Trophoblast cell (in vitro differentiated cells and primary cell): ENCODE data around the gene BMPER.

Source experiments
- DNase-seq, 2 donors: peaks; one replicate each; pipeline ENCODE4 v3.0.0-alpha.2; 2016
- H2AFZ ChIP-seq: 2 replicates; pipeline ENCODE4 v1.6.1; 2013; ENCODE audit warnings: low read length, moderate library complexity, mild to moderate bottlenecking; ENCODE audit not compliant: insufficient read depth, poor library complexity
- H2AK5ac ChIP-seq: 2 replicates; pipeline ENCODE4 v1.6.1; 2013; ENCODE audit warnings: mild to moderate bottlenecking, low read length
- H2BK120ac ChIP-seq: 2 replicates; pipeline ENCODE4 v1.6.1; 2013; ENCODE audit warnings: low read length, mild to moderate bottlenecking, moderate library complexity; ENCODE audit not compliant: insufficient read depth, poor library complexity
- H2BK12ac ChIP-seq: 2 replicates; pipeline ENCODE4 v1.6.1; 2013; ENCODE audit warnings: mild to moderate bottlenecking, low read length, moderate library complexity
- H2BK5ac ChIP-seq: 2 replicates; pipeline ENCODE4 v1.6.1; 2013; ENCODE audit warnings: low read length, low read depth, moderate library complexity, mild to moderate bottlenecking; ENCODE audit not compliant: poor library complexity
- H3K14ac ChIP-seq: 2 replicates; pipeline ENCODE4 v1.6.1; 2013; ENCODE audit warnings: mild to moderate bottlenecking, low read length
- H3K18ac ChIP-seq: 2 replicates; pipeline ENCODE4 v1.6.1; 2013; ENCODE audit warnings: mild to moderate bottlenecking, low read length
- H3K23ac ChIP-seq: 2 replicates; pipeline ENCODE4 v1.6.1; 2013; ENCODE audit warnings: low read length
- H3K27ac ChIP-seq: 2 replicates; pipeline ENCODE4 v1.5.1; 2013; ENCODE audit warnings: low read depth, mild to moderate bottlenecking, inconsistent platforms, low read length, moderate library complexity
- H3K27me3 ChIP-seq: 2 replicates; pipeline ENCODE4 v1.6.1; 2013; ENCODE audit warnings: inconsistent platforms, mild to moderate bottlenecking, low read length, moderate library complexity; ENCODE audit not compliant: insufficient read depth
- H3K36me3 ChIP-seq, 2 experiments: 1 replicate in 1 of 2; 2 replicates in 1 of 2; pipeline ENCODE4 v1.6.1; 2013; ENCODE audit warnings: low read length in 2 of 2, mild to moderate bottlenecking in 2 of 2, moderate library complexity in 1 of 2; ENCODE audit not compliant: insufficient read depth in 2 of 2, control insufficient read depth in 1 of 2
- H3K4ac ChIP-seq: 2 replicates; pipeline ENCODE4 v1.6.1; 2013; ENCODE audit warnings: low read depth, mild to moderate bottlenecking, low read length, moderate library complexity
- H3K4me1 ChIP-seq, 2 experiments: 1 replicate in 1 of 2; 2 replicates in 1 of 2; pipeline ENCODE4 v1.6.1; 2013; ENCODE audit warnings: low read length in 2 of 2, mild to moderate bottlenecking in 2 of 2, moderate library complexity in 1 of 2; ENCODE audit not compliant: insufficient read depth in 2 of 2, control insufficient read depth in 1 of 2
- H3K4me2 ChIP-seq: 2 replicates; pipeline ENCODE4 v1.6.1; 2013; ENCODE audit warnings: inconsistent platforms, mild to moderate bottlenecking, low read length, moderate library complexity
- H3K4me3 ChIP-seq: 2 replicates; pipeline ENCODE4 v1.5.1; 2013; ENCODE audit warnings: mild to moderate bottlenecking, low read depth, low read length, inconsistent platforms
- H3K79me1 ChIP-seq: one replicate; pipeline ENCODE4 v1.6.1; 2013; ENCODE audit warnings: low read length
- H3K79me2 ChIP-seq: 2 replicates; pipeline ENCODE4 v1.6.1; 2013; ENCODE audit warnings: low read length, mild to moderate bottlenecking; ENCODE audit not compliant: control insufficient read depth, insufficient read depth, poor library complexity
- H3K9ac ChIP-seq: 2 replicates; pipeline ENCODE4 v1.6.1; 2013; ENCODE audit warnings: mild to moderate bottlenecking, low read length
- H3K9me3 ChIP-seq: 2 replicates; pipeline ENCODE4 v1.6.1; 2013; ENCODE audit warnings: low read depth, mild to moderate bottlenecking, control low read depth, inconsistent platforms, low read length; ENCODE audit not compliant: insufficient read depth
- H4K12ac ChIP-seq: 2 replicates; pipeline ENCODE4 v1.6.1; 2013; ENCODE audit warnings: low read depth, mild to moderate bottlenecking, low read length, moderate library complexity
- H4K8ac ChIP-seq: 2 replicates; pipeline ENCODE4 v1.6.1; 2013; ENCODE audit warnings: low read depth, mild to moderate bottlenecking, low read length, moderate library complexity
- H4K91ac ChIP-seq: one replicate; pipeline ENCODE4 v1.6.1; 2013; ENCODE audit warnings: low read depth, mild to moderate bottlenecking, low read length, moderate library complexity
- WGBS: extraction: QIAGEN DNeasy Blood & Tissue Kit; methylation state at CpG from one replicate; pipeline ENCODE4 v1.1.7; 2013; ENCODE audit warnings: missing lambda C conversion rate; ENCODE audit not compliant: insufficient read length, insufficient coverage; ENCODE audit errors: extremely low coverage; 5-methylcytosine and 5-hydroxymethylcytosine counted together

Gene BMPER

DNA sequence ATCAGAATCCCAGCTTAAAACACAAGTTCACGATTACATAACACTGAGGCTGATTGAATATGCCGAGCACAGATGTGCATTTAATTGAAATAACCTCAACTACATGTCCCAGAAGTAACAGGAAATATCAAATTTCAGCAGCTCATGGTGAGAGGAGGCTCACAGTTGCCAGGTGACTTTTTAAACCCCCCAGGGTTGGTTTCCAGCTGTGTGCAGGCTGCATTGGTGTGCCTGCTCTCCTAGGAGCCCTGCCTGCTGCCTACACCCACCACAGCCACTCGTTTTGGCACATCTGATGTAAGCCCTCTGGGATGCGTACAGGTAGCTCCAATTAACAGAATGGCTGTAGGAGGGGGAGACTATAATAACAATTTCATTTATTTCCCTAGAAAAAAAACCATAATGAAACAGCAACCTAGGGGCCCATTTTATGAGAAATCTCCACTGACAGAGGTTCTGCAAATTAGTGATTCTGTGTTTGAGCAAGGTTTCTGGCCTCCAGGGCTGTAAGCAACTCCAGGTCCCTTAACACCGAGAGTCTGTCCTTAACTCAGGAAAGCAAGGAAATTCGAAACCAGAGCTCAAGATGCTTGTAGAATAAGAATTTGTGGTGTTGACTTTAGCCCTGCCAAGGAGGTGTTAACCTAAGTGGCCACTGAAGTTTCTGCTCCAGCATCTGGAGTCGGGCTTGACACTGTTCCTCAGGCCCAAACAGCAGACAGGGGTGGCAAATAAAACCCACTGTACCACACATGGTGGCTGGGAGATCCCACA, 161.9 kb downstream of the BMPER start:
- H3K36me3 ChIP-seq = no peaks in the 10 kb centered on the region
- H3K79me2 ChIP-seq = no peaks in the 10 kb centered on the region
- no peaks in the 10 kb centered on the region for H3K79me1 ChIP-seq
- H2BK120ac ChIP-seq = no peak overlapping the region
- H2AK5ac ChIP-seq = no peak overlapping the region
- H4K12ac ChIP-seq = no peak overlapping the region
- H3K4me2 ChIP-seq = no peak overlapping the region
- no peak overlapping the region for H2BK12ac ChIP-seq
- no peak overlapping the region for H3K18ac ChIP-seq
- no peaks in the 10 kb centered on the region for H3K27me3 ChIP-seq
- H3K4me3 ChIP-seq = no peak overlapping the region
- H3K14ac ChIP-seq = no peak overlapping the region
- no peak overlapping the region for H2AFZ ChIP-seq
- no peak overlapping the region for H4K8ac ChIP-seq
- no peak overlapping the region for H3K27ac ChIP-seq
- H3K4me1 ChIP-seq = peaks cover 0 to 4% of the 10 kb centered on the region in 2 experiments
- H4K91ac ChIP-seq = no peak overlapping the region
- no peaks in the 10 kb centered on the region for H3K9me3 ChIP-seq
- no peak overlapping the region for H3K9ac ChIP-seq
- H3K4ac ChIP-seq = no peak overlapping the region
- no CpG with 5 or more reads among the region's 7 CpGs for WGBS
- no peak overlapping the region for H3K23ac ChIP-seq
- DNase-seq = no peak
- H2BK5ac ChIP-seq = no peak overlapping the region

DNA sequence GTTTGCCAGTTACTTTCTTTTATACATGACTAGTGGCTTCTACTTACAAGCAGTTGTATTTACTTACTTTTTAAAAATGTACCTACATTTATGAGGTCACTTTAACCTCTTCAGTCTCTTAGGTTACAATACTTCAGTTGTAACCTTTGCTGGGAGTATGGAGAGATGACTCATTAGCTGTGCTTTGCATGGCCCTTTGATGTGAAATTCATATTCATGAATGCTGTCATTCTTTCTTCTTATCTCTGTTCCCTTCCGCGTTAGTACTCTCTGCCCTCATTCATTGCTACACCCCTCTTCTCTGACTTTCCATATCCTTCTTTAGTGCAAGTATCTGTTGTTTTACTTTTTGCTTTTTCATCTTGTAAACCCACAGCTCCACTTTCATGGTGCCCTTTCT, 164.3 kb downstream of the BMPER start:
- Histone ChIP-seq H2BK120ac (no peak overlapping the region), H2AK5ac (no peak overlapping the region), H4K91ac (no peak overlapping the region), H3K79me2 (no peaks in the 10 kb centered on the region), H4K12ac (no peak overlapping the region), H3K27ac (no peak overlapping the region), H2BK12ac (no peak overlapping the region), H3K79me1 (no peaks in the 10 kb centered on the region), H3K14ac (no peak overlapping the region), H2AFZ (no peak overlapping the region), H3K23ac (no peak overlapping the region), H3K4me3 (no peak overlapping the region), H3K36me3 (no peaks in the 10 kb centered on the region), H3K9ac (no peak overlapping the region), H3K9me3 (no peaks in the 10 kb centered on the region), H3K4me1 (peaks cover 0 to 4% of the 10 kb centered on the region in 2 experiments), H4K8ac (no peak overlapping the region), H3K4ac (no peak overlapping the region), H3K27me3 (no peaks in the 10 kb centered on the region), H2BK5ac (no peak overlapping the region), H3K18ac (no peak overlapping the region), H3K4me2 (no peak overlapping the region)
- no CpG with 5 or more reads among the region's 2 CpGs for WGBS
- peak in 1 of 2 donors; percentile 43 for DNase-seq

DNA sequence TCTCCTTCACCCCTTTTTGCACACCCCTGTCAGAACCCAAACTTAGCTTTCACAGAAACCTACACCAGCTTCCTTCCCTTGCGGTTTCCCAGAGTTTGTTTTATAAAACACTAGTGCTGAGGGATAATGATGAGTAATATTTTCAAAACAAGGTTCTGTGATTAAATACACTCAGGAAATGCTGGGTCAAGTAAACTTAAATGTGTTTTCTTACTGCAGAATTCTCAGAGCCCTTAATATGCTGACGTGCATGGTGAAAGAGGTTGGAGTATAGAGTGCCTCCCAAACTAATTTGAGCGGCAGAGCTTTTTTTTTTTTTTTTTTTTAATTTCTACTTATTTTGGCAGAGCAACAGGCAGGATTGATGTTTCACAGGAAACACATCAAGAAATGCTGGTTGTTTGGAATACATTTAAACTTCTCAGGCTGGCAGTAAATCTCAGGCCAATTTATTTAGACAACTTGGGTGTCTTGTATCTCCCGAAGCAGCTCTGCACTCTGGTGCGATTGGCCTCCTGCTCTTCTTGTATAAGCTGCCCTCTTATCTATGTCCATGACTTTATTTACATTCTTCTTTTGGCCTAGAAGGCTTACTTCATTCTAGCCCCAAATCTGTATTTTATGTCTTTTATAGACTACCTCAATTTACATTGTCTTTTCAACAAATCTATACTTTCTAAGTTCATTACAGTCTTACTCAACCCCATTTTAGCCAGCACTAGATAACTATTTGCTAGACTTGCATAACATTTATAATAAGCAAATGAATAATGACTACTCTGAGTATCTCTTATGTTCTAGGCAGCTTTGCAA, 165.4 kb downstream of the BMPER start:
- no peak overlapping the region for H2BK120ac ChIP-seq
- H3K27ac ChIP-seq = no peak overlapping the region
- H3K18ac ChIP-seq = no peak overlapping the region
- no peak overlapping the region for H2BK12ac ChIP-seq
- no peaks in the 10 kb centered on the region for H3K27me3 ChIP-seq
- DNase-seq = no peak
- H3K4ac ChIP-seq = no peak overlapping the region
- no peak overlapping the region for H2BK5ac ChIP-seq
- H3K4me3 ChIP-seq = no peak overlapping the region
- no CpG with 5 or more reads among the region's 5 CpGs for WGBS
- H4K91ac ChIP-seq = no peak overlapping the region
- no peak overlapping the region for H4K8ac ChIP-seq
- H4K12ac ChIP-seq = no peak overlapping the region
- H3K79me2 ChIP-seq = no peaks in the 10 kb centered on the region
- no peak overlapping the region for H3K23ac ChIP-seq
- H2AFZ ChIP-seq = no peak overlapping the region
- H3K9me3 ChIP-seq = no peaks in the 10 kb centered on the region
- no peaks in the 10 kb centered on the region for H3K36me3 ChIP-seq
- peaks cover 0 to 4% of the 10 kb centered on the region in 2 experiments for H3K4me1 ChIP-seq
- H2AK5ac ChIP-seq = no peak overlapping the region
- H3K14ac ChIP-seq = no peak overlapping the region
- H3K79me1 ChIP-seq = no peaks in the 10 kb centered on the region
- H3K4me2 ChIP-seq = no peak overlapping the region
- no peak overlapping the region for H3K9ac ChIP-seq

DNA sequence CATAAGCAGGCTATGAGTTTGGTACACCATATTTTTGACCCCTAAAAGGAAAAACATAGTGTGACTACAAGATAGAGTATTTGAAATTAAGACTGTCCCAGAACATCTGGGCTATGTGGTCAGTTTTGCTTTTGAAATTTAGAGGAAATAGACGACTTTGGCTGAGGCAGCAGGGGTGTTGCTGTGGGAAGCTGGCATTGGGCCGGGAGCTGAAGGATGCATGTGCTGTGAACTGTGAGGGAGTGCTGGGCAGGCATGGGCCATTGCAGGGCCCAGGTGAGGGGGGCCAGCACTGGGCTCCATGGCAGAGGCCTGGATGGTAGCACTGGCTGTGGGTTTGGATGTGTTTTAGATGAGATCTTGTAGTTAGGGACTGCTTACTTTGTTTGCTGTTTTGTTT, 168.3 kb downstream of the BMPER start:
- Histone ChIP-seq H4K12ac (no peak overlapping the region), H3K27ac (no peak overlapping the region), H3K18ac (no peak overlapping the region), H3K23ac (no peak overlapping the region), H3K4me2 (no peak overlapping the region), H3K27me3 (no peaks in the 10 kb centered on the region), H2BK120ac (no peak overlapping the region), H3K79me1 (no peaks in the 10 kb centered on the region), H2AK5ac (no peak overlapping the region), H3K4me1 (no peaks in the 10 kb centered on the region), H3K79me2 (no peaks in the 10 kb centered on the region), H3K9me3 (no peaks in the 10 kb centered on the region), H2BK12ac (no peak overlapping the region), H2BK5ac (no peak overlapping the region), H3K4me3 (no peak overlapping the region), H3K4ac (no peak overlapping the region), H2AFZ (no peak overlapping the region), H3K36me3 (no peaks in the 10 kb centered on the region), H4K8ac (no peak overlapping the region), H3K14ac (no peak overlapping the region), H4K91ac (no peak overlapping the region), H3K9ac (no peak overlapping the region)
- DNase-seq = no peak
- WGBS = no CpG with 5 or more reads among the region's 2 CpGs
